ENCODE data around the gene RHBDF2.

DNA sequence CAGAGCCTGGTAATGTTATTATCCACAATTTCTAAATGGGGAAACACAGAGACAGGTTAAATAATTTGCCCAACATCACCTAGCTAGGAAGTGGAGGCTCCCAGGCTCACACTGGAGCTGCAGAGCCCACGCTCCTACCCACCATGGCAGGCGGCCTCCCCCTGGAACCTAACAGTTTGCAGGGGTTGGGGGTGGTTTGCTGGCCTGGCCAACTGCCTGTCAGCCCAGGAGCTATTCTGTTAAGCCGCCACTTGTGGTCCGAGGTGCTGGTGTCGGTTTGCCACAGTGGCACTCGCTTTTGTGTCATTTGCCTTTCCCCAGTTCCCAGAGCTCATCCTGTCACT, 42.2 kb upstream of the RHBDF2 start:
- TF ChIP-seq FOS (IDR thresholded peaks at IDR 0.05; ENCODE audit: borderline replicate concordance, insufficient read depth, low read length) = no peak
- TF ChIP-seq, protein P1, sequence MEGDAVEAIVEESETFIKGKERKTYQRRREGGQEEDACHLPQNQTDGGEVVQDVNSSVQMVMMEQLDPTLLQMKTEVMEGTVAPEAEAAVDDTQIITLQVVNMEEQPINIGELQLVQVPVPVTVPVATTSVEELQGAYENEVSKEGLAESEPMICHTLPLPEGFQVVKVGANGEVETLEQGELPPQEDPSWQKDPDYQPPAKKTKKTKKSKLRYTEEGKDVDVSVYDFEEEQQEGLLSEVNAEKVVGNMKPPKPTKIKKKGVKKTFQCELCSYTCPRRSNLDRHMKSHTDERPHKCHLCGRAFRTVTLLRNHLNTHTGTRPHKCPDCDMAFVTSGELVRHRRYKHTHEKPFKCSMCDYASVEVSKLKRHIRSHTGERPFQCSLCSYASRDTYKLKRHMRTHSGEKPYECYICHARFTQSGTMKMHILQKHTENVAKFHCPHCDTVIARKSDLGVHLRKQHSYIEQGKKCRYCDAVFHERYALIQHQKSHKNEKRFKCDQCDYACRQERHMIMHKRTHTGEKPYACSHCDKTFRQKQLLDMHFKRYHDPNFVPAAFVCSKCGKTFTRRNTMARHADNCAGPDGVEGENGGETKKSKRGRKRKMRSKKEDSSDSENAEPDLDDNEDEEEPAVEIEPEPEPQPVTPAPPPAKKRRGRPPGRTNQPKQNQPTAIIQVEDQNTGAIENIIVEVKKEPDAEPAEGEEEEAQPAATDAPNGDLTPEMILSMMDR (IDR thresholded peaks at IDR 0.05; ENCODE audit: extremely low read depth in 1 of 2, insufficient read depth in 1 of 2, low read depth in 1 of 2, low read length in 2 of 2) = no peak
- TF ChIP-seq POLR2A (IDR thresholded peaks at IDR 0.05; ENCODE audit: low read depth, low read length) = no peak
- no peak for TF ChIP-seq POLR2AphosphoS5 (IDR thresholded peaks at IDR 0.05; ENCODE audit: insufficient read depth, low read depth, low read length)
- no peak for TF ChIP-seq GATA2 (IDR thresholded peaks at IDR 0.05; ENCODE audit: insufficient read depth, insufficient read length, low read depth, low read length)
- no peak for TF ChIP-seq EZH2 (IDR thresholded peaks at IDR 0.05; ENCODE audit: borderline replicate concordance, low read depth, low read length, severe bottlenecking)
- TF ChIP-seq, protein P2, sequence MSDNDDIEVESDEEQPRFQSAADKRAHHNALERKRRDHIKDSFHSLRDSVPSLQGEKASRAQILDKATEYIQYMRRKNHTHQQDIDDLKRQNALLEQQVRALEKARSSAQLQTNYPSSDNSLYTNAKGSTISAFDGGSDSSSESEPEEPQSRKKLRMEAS (IDR thresholded peaks at IDR 0.05; ENCODE audit: insufficient read depth, insufficient read length) = no peak
- TF ChIP-seq MYC (IDR thresholded peaks at IDR 0.05; ENCODE audit: low read depth, low read length) = no peak
- no peak for TF ChIP-seq JUN (IDR thresholded peaks at IDR 0.05; ENCODE audit: borderline replicate concordance, insufficient read depth, insufficient read length, low read depth)
